T-helper 1 cell treated with Interleukin-12 subunit alpha and Interleukin-12 subunit beta and Interleukin-4 antibody, amounts not matched to agents 30 μg/mL and 1 μg/mL, for 36 hours (primary cell): Measurements from ENCODE around the gene HK3.

ENCODE experiments used
- H3K27ac Mint-ChIP-seq: one replicate; pipeline ENCODE4 v1.8.0; 2021; ENCODE audit warnings: mild to moderate bottlenecking, mixed read lengths
- H3K27me3 Mint-ChIP-seq: one replicate; pipeline ENCODE4 v1.8.0; 2021; ENCODE audit warnings: low read depth, mixed read lengths
- H3K36me3 Mint-ChIP-seq: one replicate; pipeline ENCODE4 v1.8.0; 2021; ENCODE audit warnings: low read depth, mixed read lengths
- H3K4me1 Mint-ChIP-seq: one replicate; pipeline ENCODE4 v1.8.0; 2021; ENCODE audit warnings: low read depth, mixed read lengths
- H3K4me3 Mint-ChIP-seq: one replicate; pipeline ENCODE4 v1.8.0; 2021; ENCODE audit warnings: mild to moderate bottlenecking, moderate library complexity, mixed read lengths
- H3K9me3 Mint-ChIP-seq: one replicate; pipeline ENCODE4 v1.8.0; 2021; ENCODE audit warnings: mixed read lengths

The HK3 gene

GRCh38 chr5:176894298-176894697 lies 4.8 kb downstream of the HK3 start:
- Mint-ChIP-seq H3K4me3 (no peak overlapping the region), H3K36me3 (peaks cover 2% of the 10 kb centered on the region), H3K4me1 (peaks cover 10% of the 10 kb centered on the region), H3K27ac (no peak overlapping the region), H3K27me3 (no peaks in the 10 kb centered on the region), H3K9me3 (no peaks in the 10 kb centered on the region)

- Mint-ChIP-seq H3K4me3 (no peak overlapping the region), H3K4me1 (peaks cover 5% of the 10 kb centered on the region), H3K9me3 (no peaks in the 10 kb centered on the region), H3K27ac (no peak overlapping the region), H3K27me3 (no peaks in the 10 kb centered on the region), H3K36me3 (no peaks in the 10 kb centered on the region)
These were observed 6.5 kb downstream of the HK3 start for GRCh38 chr5:176892663-176893062.

- H3K27ac Mint-ChIP-seq, result no peak overlapping the region
- no peak overlapping the region for H3K4me3 Mint-ChIP-seq
- no peaks in the 10 kb centered on the region for H3K9me3 Mint-ChIP-seq
- no peaks in the 10 kb centered on the region for H3K36me3 Mint-ChIP-seq
- no peaks in the 10 kb centered on the region for H3K27me3 Mint-ChIP-seq
- peaks cover 4% of the 10 kb centered on the region for H3K4me1 Mint-ChIP-seq
These were observed 7.7 kb downstream of the HK3 start for GRCh38 chr5:176891331-176891958.

- no peaks in the 10 kb centered on the region for H3K27me3 Mint-ChIP-seq
- no peak overlapping the region for H3K27ac Mint-ChIP-seq
- H3K4me1 Mint-ChIP-seq, result peaks cover 3% of the 10 kb centered on the region
- no peaks in the 10 kb centered on the region for H3K9me3 Mint-ChIP-seq
- no peak overlapping the region for H3K4me3 Mint-ChIP-seq
- H3K36me3 Mint-ChIP-seq, result no peaks in the 10 kb centered on the region
These were observed 8.5 kb downstream of the HK3 start for GRCh38 chr5:176890455-176891330.

- Mint-ChIP-seq H3K9me3 (no peaks in the 10 kb centered on the region), H3K4me1 (peaks cover 3% of the 10 kb centered on the region), H3K27me3 (no peaks in the 10 kb centered on the region), H3K4me3 (no peak overlapping the region), H3K36me3 (no peaks in the 10 kb centered on the region), H3K27ac (no peak overlapping the region)
These were observed 9.5 kb downstream of the HK3 start for GRCh38 chr5:176889321-176890280.

GRCh38 chr5:176888865-176889165 lies 10.3 kb downstream of the HK3 start:
- Mint-ChIP-seq H3K27me3 (no peaks in the 10 kb centered on the region), H3K27ac (no peak overlapping the region), H3K4me3 (no peak overlapping the region), H3K36me3 (no peaks in the 10 kb centered on the region), H3K9me3 (no peaks in the 10 kb centered on the region), H3K4me1 (peaks cover 3% of the 10 kb centered on the region)

- no peak overlapping the region for H3K27ac Mint-ChIP-seq
- H3K36me3 Mint-ChIP-seq, result no peaks in the 10 kb centered on the region
- H3K4me1 Mint-ChIP-seq, result peaks cover 3% of the 10 kb centered on the region
These were observed 10.9 kb downstream of the HK3 start for GRCh38 chr5:176888016-176888864.

GRCh38 chr5:176887252-176887849 lies 11.8 kb downstream of the HK3 start:
- no peak overlapping the region for H3K4me3 Mint-ChIP-seq
- no peaks in the 10 kb centered on the region for H3K36me3 Mint-ChIP-seq
- H3K27me3 Mint-ChIP-seq, result no peaks in the 10 kb centered on the region
- H3K4me1 Mint-ChIP-seq, result peaks cover 3% of the 10 kb centered on the region
- no peaks in the 10 kb centered on the region for H3K9me3 Mint-ChIP-seq
- no peak overlapping the region for H3K27ac Mint-ChIP-seq

More at GRCh38 chr5:176888016-176888864, 10.9 kb downstream of the HK3 start:
- Mint-ChIP-seq H3K27me3 (no peaks in the 10 kb centered on the region), H3K4me3 (no peak overlapping the region), H3K9me3 (no peaks in the 10 kb centered on the region)

- H3K4me3 Mint-ChIP-seq, result no peak overlapping the region
- H3K27ac Mint-ChIP-seq, result no peak overlapping the region
- no peaks in the 10 kb centered on the region for H3K9me3 Mint-ChIP-seq
- H3K36me3 Mint-ChIP-seq, result no peaks in the 10 kb centered on the region
- H3K4me1 Mint-ChIP-seq, result peaks cover 3% of the 10 kb centered on the region
- H3K27me3 Mint-ChIP-seq, result no peaks in the 10 kb centered on the region
These were observed 12.6 kb downstream of the HK3 start for GRCh38 chr5:176886336-176887251.

GRCh38 chr5:176884571-176884890 lies 14.6 kb downstream of the HK3 start:
- Mint-ChIP-seq H3K27me3 (no peaks in the 10 kb centered on the region), H3K4me1 (peaks cover 3% of the 10 kb centered on the region), H3K27ac (no peak overlapping the region), H3K9me3 (no peaks in the 10 kb centered on the region), H3K36me3 (no peaks in the 10 kb centered on the region), H3K4me3 (no peak overlapping the region)

GRCh38 chr5:176883700-176884570 lies 15.2 kb downstream of the HK3 start:
- Mint-ChIP-seq H3K27ac (no peak overlapping the region), H3K27me3 (no peaks in the 10 kb centered on the region), H3K4me3 (no peak overlapping the region), H3K9me3 (no peaks in the 10 kb centered on the region), H3K36me3 (no peaks in the 10 kb centered on the region), H3K4me1 (peaks cover 3% of the 10 kb centered on the region)

GRCh38 chr5:176882567-176882903 lies 16.6 kb downstream of the HK3 start:
- Mint-ChIP-seq H3K27ac (no peak overlapping the region), H3K9me3 (no peaks in the 10 kb centered on the region), H3K4me1 (peaks cover 3% of the 10 kb centered on the region), H3K4me3 (no peak overlapping the region), H3K27me3 (no peaks in the 10 kb centered on the region), H3K36me3 (no peaks in the 10 kb centered on the region)
